Fibroblast of skin of back (primary cell): ENCODE data around the gene SNX17.
A peak's percentile ranks its signal among the peaks of the same experiment; 100 is the strongest.

Experiments
- DNase-seq: peaks from one replicate; pipeline ENCODE4 v3.0.0-alpha.2; 2013

SNX17 gene

GRCh38 chr2:27369471-27370025 is 868 bp upstream of the SNX17 start:
- DNase-seq, result peak; percentile 54

DNA sequence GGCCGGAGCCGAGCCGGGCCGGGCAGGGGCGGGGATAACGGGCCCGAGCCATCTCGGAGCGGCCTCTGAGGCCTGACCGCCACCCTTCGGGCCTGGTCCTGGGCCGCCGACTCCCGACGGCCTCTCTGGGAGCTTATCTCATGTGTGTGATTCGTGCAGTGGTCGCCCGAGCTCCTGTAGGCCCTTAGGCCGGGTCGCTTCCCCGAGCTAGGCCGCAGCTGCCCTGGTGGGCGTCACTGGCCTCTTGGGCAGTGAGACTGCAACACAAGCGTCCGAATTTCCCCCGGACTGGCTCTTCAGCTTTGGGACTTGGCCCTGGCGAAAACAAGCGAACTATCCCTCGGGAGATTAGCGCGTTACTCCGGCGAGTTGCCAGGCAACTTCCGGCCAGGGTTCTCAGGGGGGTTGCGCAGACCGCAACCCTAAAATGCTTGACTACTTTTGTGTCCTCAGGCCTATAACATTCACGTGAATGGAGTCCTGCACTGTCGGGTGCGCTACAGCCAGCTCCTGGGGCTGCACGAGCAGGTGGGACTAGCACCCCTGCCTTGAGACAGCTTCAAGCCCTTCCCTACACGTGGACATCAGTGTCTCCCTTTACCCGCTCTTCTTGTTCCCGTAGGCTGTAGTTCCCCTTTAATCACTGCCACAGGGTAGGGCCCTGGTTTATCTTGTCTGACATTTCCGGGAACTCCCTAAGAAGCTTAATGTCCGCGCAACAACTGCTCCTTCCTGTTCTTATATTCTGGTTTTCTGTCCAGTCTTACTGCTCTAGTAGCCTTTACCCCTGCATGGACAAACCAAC is 602 bp downstream of the SNX17 start:
- DNase-seq, result peak; percentile 61

DNA sequence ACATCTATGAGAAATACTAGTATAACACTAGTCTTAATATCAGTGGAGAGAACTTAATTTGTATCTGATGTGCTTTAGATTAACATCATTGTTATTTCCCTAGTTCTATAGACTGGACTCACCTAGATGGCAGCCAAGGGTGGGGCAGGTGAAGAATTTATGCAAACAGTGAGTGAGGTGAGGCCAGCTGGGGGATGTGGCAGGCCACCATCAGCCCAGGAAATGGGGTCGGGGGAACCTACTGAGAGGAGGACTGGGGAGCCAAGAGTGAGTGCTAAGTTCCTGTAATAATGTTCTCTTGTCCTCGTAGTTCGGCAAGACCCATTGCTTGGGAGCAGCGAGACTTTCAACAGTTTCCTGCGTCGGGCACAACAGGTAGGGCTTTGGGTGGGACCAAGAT is 2.5 kb downstream of the SNX17 start:
- DNase-seq, result no peak

- no peak for DNase-seq
These were observed 3.2 kb downstream of the SNX17 start for GRCh38 chr2:27373567-27373966.

- no peak for DNase-seq
These were observed 5.2 kb downstream of the SNX17 start for GRCh38 chr2:27375513-27376099.

GRCh38 chr2:27376151-27376865 is 5.9 kb downstream of the SNX17 start:
- no peak for DNase-seq

GRCh38 chr2:27376866-27377617 is 6.6 kb downstream of the SNX17 start:
- DNase-seq, result no peak

DNA sequence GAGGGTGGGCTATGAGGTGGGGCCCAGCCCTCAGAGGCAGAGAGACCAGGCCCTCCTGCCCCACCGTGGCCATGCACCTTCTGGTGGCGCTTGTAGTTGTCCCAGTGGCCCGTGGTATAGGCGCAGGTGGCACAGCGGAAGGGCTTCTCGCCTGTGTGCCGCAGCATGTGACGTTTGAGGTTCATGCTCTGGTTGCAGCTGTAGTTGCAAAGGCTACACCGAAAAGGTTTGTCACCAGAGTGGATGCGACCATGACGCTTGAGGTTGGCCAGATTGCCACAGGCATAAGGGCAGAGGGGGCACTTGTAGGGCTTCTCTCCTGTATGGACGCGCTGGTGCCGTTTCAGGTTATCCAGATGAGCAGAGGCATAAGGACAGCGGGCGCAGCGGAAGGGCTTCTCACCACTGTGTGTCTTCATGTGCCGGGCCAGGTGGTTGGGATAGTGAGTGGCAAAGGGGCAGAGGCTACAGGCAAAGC is 7.2 kb downstream of the SNX17 start:
- no peak for DNase-seq

- DNase-seq, result no peak
These were observed 7.8 kb downstream of the SNX17 start for GRCh38 chr2:27378096-27378808.

DNA sequence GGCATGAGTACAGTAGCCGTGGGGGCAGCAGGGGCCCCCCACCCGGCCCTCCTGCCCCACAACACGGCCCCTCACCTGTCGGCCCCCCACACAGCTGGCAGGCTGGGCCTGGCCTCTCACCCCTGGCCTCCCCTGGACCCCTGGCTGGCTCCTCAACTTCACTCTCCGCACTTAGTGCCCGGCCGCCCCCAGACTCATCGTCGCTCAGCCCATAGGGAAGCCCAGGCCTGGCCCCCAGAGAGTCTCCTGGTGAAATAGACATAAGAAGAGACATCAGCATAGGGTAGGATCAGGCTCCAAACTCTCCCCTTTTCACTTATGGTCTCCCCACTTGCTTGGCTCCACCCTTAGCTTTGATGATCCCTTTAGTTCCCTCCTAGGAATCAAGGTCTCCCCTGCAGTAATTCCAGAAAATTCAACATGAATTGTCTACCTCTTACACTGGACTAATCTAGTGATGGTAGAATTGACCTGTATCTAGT is 8.4 kb downstream of the SNX17 start:
- DNase-seq, result no peak

DNA sequence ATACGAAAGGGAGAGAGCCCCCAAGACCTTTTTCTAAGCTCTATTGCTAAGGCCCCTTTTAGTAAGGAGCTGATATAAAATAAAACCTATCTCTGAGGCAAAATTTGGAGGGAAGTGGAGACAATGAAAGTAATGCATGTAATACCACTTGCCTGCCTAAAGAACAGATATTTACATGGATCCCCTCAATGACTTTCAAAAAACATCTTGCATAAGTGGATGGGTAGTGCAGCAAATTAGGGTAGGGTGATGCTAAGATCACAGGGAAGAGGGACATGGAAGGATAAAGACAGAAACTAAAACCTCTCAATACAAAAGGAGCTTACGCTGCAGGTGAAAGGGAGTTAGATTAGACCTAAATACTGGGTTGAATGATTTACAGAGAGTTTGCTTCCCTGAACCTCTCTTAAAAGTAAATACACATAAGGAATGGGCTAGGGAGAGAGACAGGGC is 9.0 kb downstream of the SNX17 start:
- no peak for DNase-seq

- peak; percentile 23 for DNase-seq
These were observed 9.6 kb downstream of the SNX17 start for GRCh38 chr2:27379836-27380625.

GRCh38 chr2:27380626-27381545 is 10.5 kb downstream of the SNX17 start, which contains the start of gene ZNF513:
Gene ZNF513 (minus strand): TSS chr2:27380734. CDS start chr2:27380526, 208 bp downstream.
- peak; percentile 95 for DNase-seq

DNA sequence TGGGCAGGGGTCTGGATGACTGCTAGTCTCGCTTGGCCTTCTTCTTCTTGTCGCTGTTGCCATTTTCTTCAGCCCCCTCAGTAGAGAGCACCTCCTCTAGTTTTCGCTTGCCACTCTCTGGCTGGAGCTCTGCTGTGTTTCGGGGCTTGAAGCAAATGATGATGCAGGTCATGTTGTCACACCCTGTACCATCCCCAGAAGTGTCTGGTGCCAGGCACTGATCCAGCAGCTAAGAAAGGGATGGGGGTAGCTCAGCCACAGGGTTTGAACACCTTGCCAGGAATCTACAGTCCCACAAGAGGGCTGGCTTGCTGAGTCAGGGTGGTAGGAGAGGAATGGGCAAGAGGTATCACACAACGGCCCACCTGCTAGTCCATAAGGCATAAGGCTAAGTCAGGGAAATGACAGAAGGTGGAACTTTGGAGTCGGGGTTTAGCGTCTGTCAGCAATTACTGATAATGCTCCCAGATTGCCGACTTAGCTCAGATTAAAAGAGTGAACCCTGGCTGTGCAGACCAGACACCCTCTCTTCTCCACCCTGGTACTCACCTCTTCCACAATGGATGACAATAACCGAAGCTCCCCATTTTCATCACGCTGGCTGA is 11.3 kb downstream of the SNX17 start:
- DNase-seq, result no peak

- DNase-seq, result no peak
These were observed 20.6 kb downstream of the SNX17 start for GRCh38 chr2:27390822-27391679.

- no peak for DNase-seq
These were observed 22.8 kb downstream of the SNX17 start for GRCh38 chr2:27393225-27393624.

DNA sequence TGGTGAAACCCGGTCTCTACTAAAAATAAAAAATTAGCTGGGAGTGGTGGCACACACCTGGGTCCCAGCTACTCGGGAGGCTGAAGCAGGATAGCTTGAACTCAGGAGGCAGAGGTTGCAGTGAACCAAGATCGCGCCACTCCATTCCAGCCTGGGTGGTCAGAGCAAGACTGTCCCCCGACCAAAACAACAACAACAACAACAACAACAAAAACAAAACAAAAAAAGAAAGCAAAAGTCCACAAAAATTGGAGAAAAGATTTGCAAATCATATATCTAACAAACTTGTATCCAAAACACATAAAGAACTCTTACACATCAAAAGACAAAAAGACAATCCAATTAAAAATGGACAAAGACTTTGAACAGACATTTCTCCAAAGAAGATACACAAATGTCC is 28.5 kb downstream of the SNX17 start:
- no peak for DNase-seq
